ENCODE data around the gene WDR74. TPM values are rescaled to one million over a fixed set of nuclear protein-coding genes. Genes with fewer than 3 reads are reported as not detected.

The WDR74 gene
- total and polyA plus RNA-seq, 9 of the 15 experiments (the other 6 are each of a cell fraction or from before 2014, with no cell fraction given), result 32.7 to 210 (median 114) TPM

- TF ChIP-seq ARID3B (CRISPR knock-in tag; IDR thresholded peaks at IDR 0.05; ENCODE audit: borderline replicate concordance), result no peak
- TF ChIP-seq TAF15 (IDR thresholded peaks at IDR 0.05; ENCODE audit: low read depth, low read length), result no peak
- no peak for TF ChIP-seq ZNF717 (CRISPR knock-in tag; IDR thresholded peaks at IDR 0.05)
- TF ChIP-seq SAP30 (IDR thresholded peaks at IDR 0.05; ENCODE audit: borderline replicate concordance, insufficient read depth, low read depth, low read length, poor library complexity, severe bottlenecking), result peak; percentile 67
- peak in 1 of 2 experiments; percentile 68; a peak in 1 of 4 replicates for TF ChIP-seq FOXA3 (CRISPR knock-in tag; conservative IDR thresholded peaks at IDR 0.05 in 1 of 2, IDR thresholded peaks at IDR 0.05 in 1 of 2)
- TF ChIP-seq ZHX1 (conservative IDR thresholded peaks at IDR 0.05; ENCODE audit: low read length), result no peak
- TF ChIP-seq PHF8 (IDR thresholded peaks at IDR 0.05; ENCODE audit: borderline replicate concordance, low read length), result peak; percentile 90; the same call in 1 of the 2 replicates
- TF ChIP-seq OTX1 (CRISPR knock-in tag; IDR thresholded peaks at IDR 0.05), result peak; percentile 88; the same call in 1 of the 2 replicates
- no peak for TF ChIP-seq SLC30A9 (CRISPR knock-in tag; IDR thresholded peaks at IDR 0.05)
- no peak for TF ChIP-seq ZNF133 (CRISPR knock-in tag; IDR thresholded peaks at IDR 0.05)
- no peak for TF ChIP-seq HIVEP1 (CRISPR knock-in tag; IDR thresholded peaks at IDR 0.05)
- TF ChIP-seq BRF1 (IDR thresholded peaks at IDR 0.05; ENCODE audit: borderline replicate concordance, extremely low read depth, insufficient read length), result no peak
- no peak for TF ChIP-seq TFE3 (CRISPR knock-in tag; IDR thresholded peaks at IDR 0.05)
- no peak for TF ChIP-seq HSF4 (CRISPR knock-in tag; IDR thresholded peaks at IDR 0.05; ENCODE audit: borderline replicate concordance)
- no peak for TF ChIP-seq SETDB1 (IDR thresholded peaks at IDR 0.05; ENCODE audit: low read length)
- TF ChIP-seq SIN3A (IDR thresholded peaks at IDR 0.05; ENCODE audit: borderline replicate concordance in 2 of 2, control insufficient read depth in 1 of 2, low read depth in 2 of 2, low read length in 2 of 2), result peak; percentile 6 to 76; a peak in 1 of 4 replicates
- TF ChIP-seq BRF2 (IDR thresholded peaks at IDR 0.05; ENCODE audit: borderline replicate concordance, insufficient read depth, insufficient read length), result no peak
- no peak for TF ChIP-seq MECOM (CRISPR knock-in tag; IDR thresholded peaks at IDR 0.05)
- TF ChIP-seq GATAD2B (IDR thresholded peaks at IDR 0.05; ENCODE audit: borderline replicate concordance), result no peak
Measured at GRCh38 chr11:62831520-62832335, 7.7 kb downstream of the WDR74 start, which contains the start of gene STX5 (continued).

All from K562 (cell line).